ENCODE data around the gene S1PR4.
"Not testable (repeated sequence)": the region's sequence is repeated elsewhere in the genome, so short reads cannot be mapped to it uniquely, and the experiment has no call there.

S1PR4 gene

GRCh38 chr19:3171894-3172672 is 6.5 kb upstream of the S1PR4 start:
- H3K27ac ChIP-seq (ENCODE audit: low read depth, low read length), result no peak overlapping the region
- H3K4me2 ChIP-seq (ENCODE audit: low read length), result 0 out of 2 replicates have a peak overlapping the region, but pooled peaks have one; percentile 1
- H3K4me3 ChIP-seq (ENCODE audit: low read length), result no peak overlapping the region
- peaks cover 23% of the 10 kb centered on the region for H3K27me3 ChIP-seq (ENCODE audit: control insufficient read depth, low read length)
- no peaks in the 10 kb centered on the region for H3K9me3 ChIP-seq (ENCODE audit: control insufficient read depth, insufficient read depth, low read length)
- peaks cover 7% of the 10 kb centered on the region for H3F3A ChIP-seq (ENCODE audit: control insufficient read depth, insufficient read depth)
- H3K79me2 ChIP-seq (ENCODE audit: control insufficient read depth, low read length), result no peaks in the 10 kb centered on the region
- H4K20me1 ChIP-seq (ENCODE audit: control insufficient read depth, insufficient read depth, low read depth, low read length), result no peaks in the 10 kb centered on the region
- no peak for TF ChIP-seq EZH2phosphoT487 (IDR thresholded peaks at IDR 0.05; ENCODE audit: borderline replicate concordance, low read length)
- TF ChIP-seq, protein P1, sequence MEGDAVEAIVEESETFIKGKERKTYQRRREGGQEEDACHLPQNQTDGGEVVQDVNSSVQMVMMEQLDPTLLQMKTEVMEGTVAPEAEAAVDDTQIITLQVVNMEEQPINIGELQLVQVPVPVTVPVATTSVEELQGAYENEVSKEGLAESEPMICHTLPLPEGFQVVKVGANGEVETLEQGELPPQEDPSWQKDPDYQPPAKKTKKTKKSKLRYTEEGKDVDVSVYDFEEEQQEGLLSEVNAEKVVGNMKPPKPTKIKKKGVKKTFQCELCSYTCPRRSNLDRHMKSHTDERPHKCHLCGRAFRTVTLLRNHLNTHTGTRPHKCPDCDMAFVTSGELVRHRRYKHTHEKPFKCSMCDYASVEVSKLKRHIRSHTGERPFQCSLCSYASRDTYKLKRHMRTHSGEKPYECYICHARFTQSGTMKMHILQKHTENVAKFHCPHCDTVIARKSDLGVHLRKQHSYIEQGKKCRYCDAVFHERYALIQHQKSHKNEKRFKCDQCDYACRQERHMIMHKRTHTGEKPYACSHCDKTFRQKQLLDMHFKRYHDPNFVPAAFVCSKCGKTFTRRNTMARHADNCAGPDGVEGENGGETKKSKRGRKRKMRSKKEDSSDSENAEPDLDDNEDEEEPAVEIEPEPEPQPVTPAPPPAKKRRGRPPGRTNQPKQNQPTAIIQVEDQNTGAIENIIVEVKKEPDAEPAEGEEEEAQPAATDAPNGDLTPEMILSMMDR (IDR thresholded peaks at IDR 0.05; ENCODE audit: low read depth, low read length, poor library complexity, severe bottlenecking), result no peak
- peaks cover 27% of the 10 kb centered on the region for H3K4me1 ChIP-seq (ENCODE audit: control insufficient read depth, low read length)
- no peaks in the 10 kb centered on the region for H3K9me2 ChIP-seq (replicated peaks; ENCODE audit: control insufficient read depth, low read length)
- H3K36me3 ChIP-seq (ENCODE audit: control insufficient read depth, low read length), result no peaks in the 10 kb centered on the region

GRCh38 chr19:3172673-3173000 is 5.9 kb upstream of the S1PR4 start:
- H3K36me3 ChIP-seq (ENCODE audit: control insufficient read depth, low read length); H3K4me3 ChIP-seq (ENCODE audit: low read length); H3K9me3 ChIP-seq (ENCODE audit: control insufficient read depth, insufficient read depth, low read length); H3K27ac ChIP-seq (ENCODE audit: low read depth, low read length); H4K20me1 ChIP-seq (ENCODE audit: control insufficient read depth, insufficient read depth, low read depth, low read length); H3K9me2 ChIP-seq (replicated peaks; ENCODE audit: control insufficient read depth, low read length); H3F3A ChIP-seq (ENCODE audit: control insufficient read depth, insufficient read depth); H3K79me2 ChIP-seq (ENCODE audit: control insufficient read depth, low read length): not testable (repeated sequence)
- peaks cover 23% of the 10 kb centered on the region for H3K27me3 ChIP-seq (ENCODE audit: control insufficient read depth, low read length)
- peaks cover 31% of the 10 kb centered on the region for H3K4me1 ChIP-seq (ENCODE audit: control insufficient read depth, low read length)
- H3K4me2 ChIP-seq (ENCODE audit: low read length), result 0 out of 2 replicates have a peak overlapping the region, but pooled peaks have one; percentile 1

- Histone ChIP-seq H3K79me2 (ENCODE audit: control insufficient read depth, low read length) (peaks cover 26% of the 10 kb centered on the region), H3F3A (ENCODE audit: control insufficient read depth, insufficient read depth) (peaks cover 10% of the 10 kb centered on the region), H3K4me2 (ENCODE audit: low read length) (no peak overlapping the region), H3K27ac (ENCODE audit: low read depth, low read length) (no peak overlapping the region), H3K4me1 (ENCODE audit: control insufficient read depth, low read length) (peaks cover 62% of the 10 kb centered on the region), H3K9me2 (replicated peaks; ENCODE audit: control insufficient read depth, low read length) (no peaks in the 10 kb centered on the region), H3K27me3 (ENCODE audit: control insufficient read depth, low read length) (peaks cover 12% of the 10 kb centered on the region), H4K20me1 (ENCODE audit: control insufficient read depth, insufficient read depth, low read depth, low read length) (no peaks in the 10 kb centered on the region), H3K4me3 (ENCODE audit: low read length) (no peak overlapping the region), H3K9me3 (ENCODE audit: control insufficient read depth, insufficient read depth, low read length) (no peaks in the 10 kb centered on the region), H3K36me3 (ENCODE audit: control insufficient read depth, low read length) (peaks cover 9% of the 10 kb centered on the region)
- TF ChIP-seq EZH2phosphoT487 (IDR thresholded peaks at IDR 0.05; ENCODE audit: borderline replicate concordance, low read length), result no peak
- TF ChIP-seq, protein P1 (IDR thresholded peaks at IDR 0.05; ENCODE audit: low read depth, low read length, poor library complexity, severe bottlenecking), result no peak
Observed at GRCh38 chr19:3175781-3176714, 2.5 kb upstream of the S1PR4 start.

Measured in DOHH2 (cell line).